PC-9 (cell line): Measurements from ENCODE around the gene C14orf93.

Experiments
- EZH2 ChIP-seq: fragments of 200-600 bp; sonication (generic); IDR thresholded peaks from 2 replicates; pipeline ENCODE4 v1.8.0; 2017; ENCODE audit warnings: antibody characterized with exemption, low read depth
- TF ChIP-seq, protein P1 (sequence below): fragments of 200-600 bp; sonication (generic); conservative IDR thresholded peaks from 2 replicates; pipeline ENCODE4 v1.6.1; 2017; ENCODE audit warnings: mixed run types, antibody characterized with exemption, mild to moderate bottlenecking, moderate library complexity

DNA sequence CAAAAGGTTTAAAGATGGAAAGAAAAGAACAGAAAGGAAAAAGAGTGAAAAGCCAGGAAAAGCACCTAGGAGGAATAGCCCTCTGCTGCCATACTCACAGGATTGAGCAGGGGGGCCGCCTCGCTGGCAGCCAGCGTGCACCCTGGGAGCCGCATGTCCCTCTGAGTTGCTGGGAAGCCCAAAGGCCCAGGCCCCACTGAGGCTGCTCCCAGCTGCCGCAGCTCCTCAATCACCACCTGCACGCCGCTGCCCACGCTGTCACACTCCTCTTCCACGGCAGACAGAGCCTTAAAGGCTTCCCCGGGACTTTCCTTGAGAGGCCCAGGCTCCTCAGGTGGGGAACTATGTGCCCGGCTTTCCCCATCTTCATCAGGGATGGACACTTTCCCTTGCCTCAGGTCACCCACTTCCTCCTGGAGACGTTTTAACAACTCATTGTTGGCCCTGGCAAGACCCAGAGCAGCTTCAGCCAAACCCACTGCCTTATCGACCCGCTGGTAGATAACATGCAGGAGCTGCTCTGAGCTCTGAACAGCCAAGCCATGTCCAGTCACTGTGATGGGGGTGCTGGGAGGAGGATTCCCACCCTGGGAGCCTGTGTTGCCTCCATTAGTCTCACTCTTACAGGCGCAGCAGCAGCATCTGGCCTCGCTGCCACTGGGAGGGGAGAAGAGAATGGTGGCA lies 11.5 kb downstream of the C14orf93 start:
- TF ChIP-seq, protein P1, sequence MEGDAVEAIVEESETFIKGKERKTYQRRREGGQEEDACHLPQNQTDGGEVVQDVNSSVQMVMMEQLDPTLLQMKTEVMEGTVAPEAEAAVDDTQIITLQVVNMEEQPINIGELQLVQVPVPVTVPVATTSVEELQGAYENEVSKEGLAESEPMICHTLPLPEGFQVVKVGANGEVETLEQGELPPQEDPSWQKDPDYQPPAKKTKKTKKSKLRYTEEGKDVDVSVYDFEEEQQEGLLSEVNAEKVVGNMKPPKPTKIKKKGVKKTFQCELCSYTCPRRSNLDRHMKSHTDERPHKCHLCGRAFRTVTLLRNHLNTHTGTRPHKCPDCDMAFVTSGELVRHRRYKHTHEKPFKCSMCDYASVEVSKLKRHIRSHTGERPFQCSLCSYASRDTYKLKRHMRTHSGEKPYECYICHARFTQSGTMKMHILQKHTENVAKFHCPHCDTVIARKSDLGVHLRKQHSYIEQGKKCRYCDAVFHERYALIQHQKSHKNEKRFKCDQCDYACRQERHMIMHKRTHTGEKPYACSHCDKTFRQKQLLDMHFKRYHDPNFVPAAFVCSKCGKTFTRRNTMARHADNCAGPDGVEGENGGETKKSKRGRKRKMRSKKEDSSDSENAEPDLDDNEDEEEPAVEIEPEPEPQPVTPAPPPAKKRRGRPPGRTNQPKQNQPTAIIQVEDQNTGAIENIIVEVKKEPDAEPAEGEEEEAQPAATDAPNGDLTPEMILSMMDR: no peak
- no peak for TF ChIP-seq EZH2
